Breast epithelium (tissue), 4 donors: ENCODE results near the gene CDH4. TPM values are rescaled to one million over a fixed set of nuclear protein-coding genes. Genes with fewer than 3 reads are reported as not detected.

Experiments
- DNase-seq, 2 donors: peaks; one replicate each; pipeline ENCODE4 v3.0.0-alpha.2; 2019; ENCODE audit warnings: low spot score in 2 of 2
- H3K27ac ChIP-seq, 2 donors: fragments of 200-600 bp; sonication (generic) in 1 of 2; one replicate each; pipeline ENCODE4 v1.5.1; 2016 to 2019; ENCODE audit warnings: mild to moderate bottlenecking in 1 of 2
- H3K27me3 ChIP-seq, 2 donors: fragments of 200-600 bp; sonication (generic) in 1 of 2; one replicate each; pipeline versions ENCODE4 v1.5.1 to v1.6.0; 2017 to 2019; ENCODE audit warnings: control low read depth in 1 of 2, mild to moderate bottlenecking in 1 of 2
- H3K36me3 ChIP-seq: fragments of 200-600 bp; one replicate; pipeline ENCODE4 v1.5.1; 2019
- H3K4me1 ChIP-seq, 2 donors: fragments of 200-600 bp; sonication (generic); one replicate each; pipeline ENCODE4 v1.5.1; 2016 to 2019; ENCODE audit warnings: control low read depth in 1 of 2
- H3K4me3 ChIP-seq, 3 donors: fragments of 200-600 bp; sonication (generic); 1 replicate in 2 of 3; 2 replicates in 1 of 3; pipeline ENCODE4 v1.5.1; 2016 to 2019; ENCODE audit warnings: mild to moderate bottlenecking in 3 of 3, moderate library complexity in 2 of 3
- H3K9me3 ChIP-seq, 2 donors: fragments of 200-600 bp; sonication (generic) in 1 of 2; one replicate each; pipeline ENCODE4 v1.5.1; 2016 to 2019; ENCODE audit warnings: control low read depth in 1 of 2
- POLR2A ChIP-seq: fragments of 450-650 bp; IDR thresholded peaks from one replicate; pipeline ENCODE4 v1.6.1; 2016; ENCODE audit warnings: antibody characterized with exemption, mild to moderate bottlenecking, moderate library complexity
- POLR2AphosphoS5 ChIP-seq, 3 donors: sonication (generic); formaldehyde crosslinking; IDR thresholded peaks; one replicate each; pipeline ENCODE4 v1.6.1; 2017; ENCODE audit warnings: antibody characterized with exemption in 3 of 3
- intact Hi-C: fragments of 100-400 bp; cut with DNase I; formaldehyde crosslinking; loops from one replicate; pipeline ENCODE4 v1.15.1; 2023; ENCODE audit warnings: low total_unique reads
- total RNA-seq, 3 donors: library from RNA; depleted of rRNA; stranded (reverse); fragments of >200 nt; gene quantifications; one replicate each; pipeline ENCODE4 v1.1.0, GENCODE V29; 2016
- TF ChIP-seq, protein P1 (sequence below), 3 donors: fragments of 450-650 bp; IDR thresholded peaks; one replicate each; pipeline ENCODE4 v1.5.1; 2016 to 2017; ENCODE audit warnings: antibody characterized with exemption in 3 of 3, mild to moderate bottlenecking in 3 of 3, moderate library complexity in 3 of 3

Gene CDH4
- total RNA-seq, 3 donors from 2014 or later, result under 0.01 TPM; not detected in 2

DNA sequence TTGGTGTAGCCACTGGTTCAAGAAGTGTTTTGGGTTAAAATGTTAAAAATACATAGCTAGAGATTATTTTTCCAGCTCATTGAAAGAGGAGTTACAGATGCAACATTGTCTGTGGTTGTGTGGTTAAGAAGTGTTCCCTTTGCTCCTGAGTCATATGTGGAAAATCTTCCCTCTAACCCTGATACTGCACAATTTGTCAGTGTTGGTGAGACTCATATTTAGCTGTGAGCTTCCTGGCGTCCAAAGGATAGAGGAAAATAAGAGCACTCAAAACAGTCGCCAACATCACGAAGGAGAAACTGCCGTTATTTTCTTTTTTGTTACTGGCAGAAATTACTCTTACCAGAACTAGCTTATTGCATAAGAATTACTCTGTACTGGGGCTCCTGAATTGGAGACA, 250.4 kb downstream of the CDH4 start:
- intact Hi-C loops, result no loop called here
- no peaks in the 10 kb centered on the region for H3K4me1 ChIP-seq
- H3K9me3 ChIP-seq, result no peaks in the 10 kb centered on the region
- no peak for DNase-seq
- H3K4me3 ChIP-seq, result no peak overlapping the region
- H3K36me3 ChIP-seq, result no peaks in the 10 kb centered on the region
- H3K27me3 ChIP-seq, result peaks cover 0 to 3% of the 10 kb centered on the region in 2 donors
- H3K27ac ChIP-seq, result no peak overlapping the region
- TF ChIP-seq, protein P1, sequence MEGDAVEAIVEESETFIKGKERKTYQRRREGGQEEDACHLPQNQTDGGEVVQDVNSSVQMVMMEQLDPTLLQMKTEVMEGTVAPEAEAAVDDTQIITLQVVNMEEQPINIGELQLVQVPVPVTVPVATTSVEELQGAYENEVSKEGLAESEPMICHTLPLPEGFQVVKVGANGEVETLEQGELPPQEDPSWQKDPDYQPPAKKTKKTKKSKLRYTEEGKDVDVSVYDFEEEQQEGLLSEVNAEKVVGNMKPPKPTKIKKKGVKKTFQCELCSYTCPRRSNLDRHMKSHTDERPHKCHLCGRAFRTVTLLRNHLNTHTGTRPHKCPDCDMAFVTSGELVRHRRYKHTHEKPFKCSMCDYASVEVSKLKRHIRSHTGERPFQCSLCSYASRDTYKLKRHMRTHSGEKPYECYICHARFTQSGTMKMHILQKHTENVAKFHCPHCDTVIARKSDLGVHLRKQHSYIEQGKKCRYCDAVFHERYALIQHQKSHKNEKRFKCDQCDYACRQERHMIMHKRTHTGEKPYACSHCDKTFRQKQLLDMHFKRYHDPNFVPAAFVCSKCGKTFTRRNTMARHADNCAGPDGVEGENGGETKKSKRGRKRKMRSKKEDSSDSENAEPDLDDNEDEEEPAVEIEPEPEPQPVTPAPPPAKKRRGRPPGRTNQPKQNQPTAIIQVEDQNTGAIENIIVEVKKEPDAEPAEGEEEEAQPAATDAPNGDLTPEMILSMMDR (IDR thresholded peaks at IDR 0.05), result no peak
- TF ChIP-seq POLR2A, result no peak
- TF ChIP-seq POLR2AphosphoS5 (IDR thresholded peaks at IDR 0.05), result no peak

DNA sequence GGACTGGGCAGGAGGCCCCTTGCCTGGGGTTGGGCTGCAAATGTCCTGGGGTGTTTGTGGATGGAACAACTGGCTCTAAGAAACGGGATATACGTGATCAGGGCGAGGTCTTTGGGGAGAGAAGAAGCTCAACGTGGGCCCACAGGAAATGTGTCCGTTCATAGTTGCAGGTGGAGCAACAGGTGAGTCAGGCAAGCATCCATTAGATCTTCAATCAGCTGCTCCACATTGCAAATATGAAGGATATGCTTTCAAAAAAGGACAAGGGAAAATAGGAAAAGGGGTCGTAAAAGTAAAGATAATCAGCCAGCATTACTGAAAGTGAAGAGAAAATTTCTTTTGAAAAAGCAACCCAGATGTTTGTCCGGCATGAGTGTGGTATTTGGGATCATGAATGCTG, 251.0 kb downstream of the CDH4 start:
- intact Hi-C loops, result no loop called here
- TF ChIP-seq, protein P1 (IDR thresholded peaks at IDR 0.05), result no peak
- TF ChIP-seq POLR2AphosphoS5 (IDR thresholded peaks at IDR 0.05), result no peak
- TF ChIP-seq POLR2A, result no peak
- no peak for DNase-seq

GRCh38 chr20:61505508-61505907, 253.4 kb downstream of the CDH4 start:
- no peak overlapping the region for H3K4me3 ChIP-seq
- no peak overlapping the region for H3K27ac ChIP-seq
- H3K4me1 ChIP-seq, result no peaks in the 10 kb centered on the region
- no peaks in the 10 kb centered on the region for H3K36me3 ChIP-seq
- TF ChIP-seq POLR2AphosphoS5 (IDR thresholded peaks at IDR 0.05) (no peak), POLR2A (no peak)
- TF ChIP-seq, protein P1 (IDR thresholded peaks at IDR 0.05), result no peak
- no peaks in the 10 kb centered on the region for H3K9me3 ChIP-seq
- intact Hi-C loops, result no loop called here
- DNase-seq, result no peak
- peaks cover 0 to 14% of the 10 kb centered on the region in 2 donors for H3K27me3 ChIP-seq

More for the DNA sequence above, 251.0 kb downstream of the CDH4 start:
- peaks cover 0 to 8% of the 10 kb centered on the region in 2 donors for H3K27me3 ChIP-seq
- H3K9me3 ChIP-seq, result no peaks in the 10 kb centered on the region
- no peaks in the 10 kb centered on the region for H3K4me1 ChIP-seq
- no peaks in the 10 kb centered on the region for H3K36me3 ChIP-seq
- no peak overlapping the region for H3K27ac ChIP-seq
- H3K4me3 ChIP-seq, result no peak overlapping the region

GRCh38 chr20:61507778-61508177, 255.7 kb downstream of the CDH4 start:
- Histone ChIP-seq H3K36me3 (no peaks in the 10 kb centered on the region), H3K4me3 (no peak overlapping the region), H3K4me1 (no peaks in the 10 kb centered on the region), H3K27ac (no peak overlapping the region), H3K9me3 (no peaks in the 10 kb centered on the region), H3K27me3 (peaks cover 0 to 14% of the 10 kb centered on the region in 2 donors)
- TF ChIP-seq POLR2AphosphoS5 (IDR thresholded peaks at IDR 0.05), result no peak
- DNase-seq, result no peak
- intact Hi-C loops, result no loop called here

DNA sequence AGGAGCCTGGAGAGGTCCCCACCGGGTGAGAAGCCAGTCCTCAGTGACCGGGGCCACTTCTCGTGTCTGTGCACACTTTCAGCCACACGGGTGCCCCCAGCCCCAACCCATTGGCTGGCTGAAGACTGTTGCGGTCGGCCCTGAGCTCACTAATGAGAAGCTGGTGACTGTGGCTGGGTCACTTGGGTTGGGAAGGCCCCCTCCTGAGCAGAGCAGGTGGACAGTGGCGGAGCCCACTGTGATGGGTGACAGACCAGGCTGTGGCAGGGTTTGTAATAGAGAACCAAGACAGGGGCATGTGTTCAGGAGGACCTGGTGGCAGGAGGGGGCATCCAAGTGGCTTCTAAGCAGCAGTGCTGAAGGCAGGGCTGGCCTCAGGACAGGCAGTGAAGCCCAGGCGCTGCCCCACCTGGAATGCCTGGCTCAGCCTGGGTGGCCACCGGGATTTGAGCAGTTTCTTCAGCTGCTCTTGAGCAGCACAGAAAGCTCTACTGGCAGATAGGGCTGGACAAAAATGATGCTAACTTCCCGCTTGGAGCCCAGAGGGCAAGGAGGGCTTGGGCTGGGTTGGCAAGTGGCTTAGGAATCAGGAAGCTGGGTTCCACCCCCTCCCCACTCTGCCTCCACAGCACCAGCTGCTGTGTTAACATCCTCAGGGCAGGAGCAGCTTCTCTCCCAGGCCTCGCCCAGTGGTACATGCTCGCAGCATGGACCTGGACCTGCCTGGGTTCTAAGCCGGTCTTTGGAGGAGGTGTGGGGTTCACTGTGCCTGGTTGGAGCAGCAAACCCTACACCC, 256.4 kb downstream of the CDH4 start:
- H3K9me3 ChIP-seq, result no peaks in the 10 kb centered on the region
- no peak for DNase-seq
- H3K4me1 ChIP-seq, result no peaks in the 10 kb centered on the region
- intact Hi-C loops, result no loop called here
- no peak overlapping the region for H3K4me3 ChIP-seq
- H3K27me3 ChIP-seq, result peaks cover 0 to 14% of the 10 kb centered on the region in 2 donors
- TF ChIP-seq POLR2A, result no peak
- TF ChIP-seq, protein P1 (IDR thresholded peaks at IDR 0.05), result no peak
- no peak for TF ChIP-seq POLR2AphosphoS5 (IDR thresholded peaks at IDR 0.05)
- H3K27ac ChIP-seq, result no peak overlapping the region
- no peaks in the 10 kb centered on the region for H3K36me3 ChIP-seq
